ENCODE measurements around the gene PRR14L. TPM values are rescaled to one million over a fixed set of nuclear protein-coding genes. Genes with fewer than 3 reads are reported as not detected.

PRR14L gene
- total RNA-seq, 6 donors from 2014 or later, result 23.7 to 57.6 (median 40.6) TPM

- peak overlapping the region in 2 of 4 donors; percentile 76 to 86 for H3K4me3 ChIP-seq
- peaks cover 0 to 13% (median 4%) of the 10 kb centered on the region in 4 donors for H3K36me3 ChIP-seq
- no peak for DNase-seq
- H3K27me3 ChIP-seq, result no peaks in the 10 kb centered on the region
- peaks cover 24 to 37% (median 32%) of the 10 kb centered on the region in 4 donors for H3K4me1 ChIP-seq
- ATAC-seq (ENCODE audit: low FRiP score in 2 of 2), result no peak
- no peak for TF ChIP-seq POLR2AphosphoS5 (IDR thresholded peaks at IDR 0.05)
- TF ChIP-seq EP300 (IDR thresholded peaks at IDR 0.05), result no peak
- TF ChIP-seq CTCF (IDR thresholded peaks at IDR 0.05), result no peak
- no peak for TF ChIP-seq POLR2A (IDR thresholded peaks at IDR 0.05)
- no peaks in the 10 kb centered on the region for H3K9me3 ChIP-seq
- WGBS, 2 donors, result 34 to 38% methylated on average over 6 of the region's 6 CpGs
- H3K27ac ChIP-seq, result peak overlapping the region in 2 of 4 donors; percentile 96 to 98
Measured at GRCh38 chr22:31754813-31755212, 4.9 kb upstream of the PRR14L start.

GRCh38 chr22:31753634-31754501, 3.9 kb upstream of the PRR14L start, which contains the start of gene DEPDC5:
Gene DEPDC5, plus strand, starts transcription at chr22:31754019. Its CDS starts 903 bp downstream, at chr22:31754922.
- TF ChIP-seq CTCF (IDR thresholded peaks at IDR 0.05) (peak in 3 of 6 experiments; percentile 12 to 31 (median 16)), POLR2AphosphoS5 (IDR thresholded peaks at IDR 0.05) (peak; percentile 93 to 94), POLR2A (IDR thresholded peaks at IDR 0.05) (peak; percentile 45 to 90 (median 78)), EP300 (IDR thresholded peaks at IDR 0.05) (peak in 1 of 4 donors; percentile 43)
- H3K9me3 ChIP-seq, result no peaks in the 10 kb centered on the region
- peak; percentile 98 to 100 for DNase-seq
- H3K27ac ChIP-seq, result peak within 1 kb of the TSS; percentile 96 to 98 (median 96)
- H3K36me3 ChIP-seq, result peaks cover 0 to 8% (median 1%) of the 10 kb centered on the region in 4 donors
- WGBS, 2 donors, result 1% methylated on average over 37 to 43 of the region's 65 CpGs
- peak within 1 kb of the TSS; percentile 76 to 91 (median 87) for H3K4me3 ChIP-seq
- peak; percentile 93 for ATAC-seq (ENCODE audit: low FRiP score in 2 of 2)
- peaks cover 27 to 42% (median 35%) of the 10 kb centered on the region in 4 donors for H3K4me1 ChIP-seq
- no peaks in the 10 kb centered on the region for H3K27me3 ChIP-seq

DNA sequence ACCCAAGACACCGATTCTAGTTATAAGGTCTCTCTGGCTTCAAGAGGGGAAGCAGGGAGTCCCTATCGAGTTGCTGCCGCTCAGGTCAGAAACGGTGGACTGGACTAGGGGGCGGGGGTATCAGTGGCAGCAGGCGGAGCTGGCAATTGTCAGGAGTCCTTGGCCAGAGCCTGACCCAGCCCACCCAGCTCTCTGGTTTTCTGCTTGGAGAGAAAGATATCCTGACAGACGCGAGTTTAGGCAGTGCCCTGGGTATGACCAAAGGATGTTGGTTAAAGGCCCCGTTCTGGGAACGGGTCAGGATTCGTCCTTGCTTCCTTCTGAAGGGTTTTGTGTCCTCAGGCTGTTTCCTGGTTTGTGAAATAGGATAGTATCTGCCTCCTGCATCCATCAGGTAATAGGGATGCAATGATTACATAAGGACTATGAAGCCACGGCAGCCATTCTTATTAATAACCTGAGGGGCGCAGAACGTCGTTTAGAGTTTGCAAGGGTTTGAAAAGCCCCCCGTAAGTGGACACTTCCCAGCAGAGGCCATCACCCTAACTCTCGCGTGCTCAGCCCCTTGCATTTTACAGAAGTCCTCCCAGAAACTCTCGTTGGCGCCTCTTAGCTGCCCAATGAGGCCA, 3.2 kb upstream of the PRR14L start:
- Histone ChIP-seq H3K27ac (peak overlapping the region; percentile 96 to 98 (median 96)), H3K36me3 (peaks cover 0 to under 1% (median 0%) of the 10 kb centered on the region in 4 donors), H3K4me3 (peak overlapping the region; percentile 25 to 91 (median 81)), H3K4me1 (peaks cover 34 to 49% (median 42%) of the 10 kb centered on the region in 4 donors), H3K27me3 (no peaks in the 10 kb centered on the region), H3K9me3 (no peaks in the 10 kb centered on the region)
- TF ChIP-seq POLR2A (IDR thresholded peaks at IDR 0.05), result no peak
- TF ChIP-seq CTCF (IDR thresholded peaks at IDR 0.05), result no peak
- TF ChIP-seq EP300 (IDR thresholded peaks at IDR 0.05), result no peak
- 3 to 6% methylated on average over 5 to 20 of the region's 20 CpGs for WGBS, 2 donors
- ATAC-seq (ENCODE audit: low FRiP score in 2 of 2) (peak; percentile 13 to 38), DNase-seq (peak in 1 of 2 donors; percentile 64)

- H3K27me3 ChIP-seq, result no peaks in the 10 kb centered on the region
- peak overlapping the region in 2 of 4 donors; percentile 76 to 86 for H3K4me3 ChIP-seq
- TF ChIP-seq CTCF (IDR thresholded peaks at IDR 0.05), result no peak
- TF ChIP-seq POLR2AphosphoS5 (IDR thresholded peaks at IDR 0.05), result no peak
- no peak for TF ChIP-seq POLR2A (IDR thresholded peaks at IDR 0.05)
- TF ChIP-seq EP300 (IDR thresholded peaks at IDR 0.05), result no peak
- ATAC-seq (ENCODE audit: low FRiP score in 2 of 2) (no peak), DNase-seq (no peak)
- peaks cover 37 to 58% (median 48%) of the 10 kb centered on the region in 4 donors for H3K4me1 ChIP-seq
- WGBS, 2 donors, result 82 to 85% methylated on average over 7 of the region's 7 CpGs
- H3K9me3 ChIP-seq, result no peaks in the 10 kb centered on the region
- H3K36me3 ChIP-seq, result peaks cover 0 to 2% (median 0%) of the 10 kb centered on the region in 4 donors
- peak overlapping the region; percentile 96 to 98 (median 96) for H3K27ac ChIP-seq
Measured at GRCh38 chr22:31752096-31752847, 2.3 kb upstream of the PRR14L start.

Measured in upper lobe of left lung (tissue), 6 donors.